ENCODE measurements around the gene PRICKLE4. TPM values are rescaled to one million over a fixed set of nuclear protein-coding genes. Genes with fewer than 3 reads are reported as not detected.

PRICKLE4 gene
- total and polyA plus RNA-seq, 2 of the 13 experiments (the other 11 are each of a cell fraction or from before 2014, with no cell fraction given) = 0.92 to 1.2 TPM

- TF ChIP-seq ZNF407 (CRISPR knock-in tag; IDR thresholded peaks at IDR 0.05; ENCODE audit: not compliant biosample characterization) (peak; percentile 70), HMGA1 (CRISPR knock-in tag; conservative IDR thresholded peaks at IDR 0.05) (no peak), CEBPB (IDR thresholded peaks at IDR 0.05; ENCODE audit: borderline replicate concordance, low read depth, low read length) (no peak), ZNF879 (CRISPR knock-in tag; IDR thresholded peaks at IDR 0.05) (no peak), MATR3 (CRISPR knock-in tag; IDR thresholded peaks at IDR 0.05) (no peak), TAF15 (IDR thresholded peaks at IDR 0.05; ENCODE audit: low read depth, low read length, poor library complexity, severe bottlenecking) (no peak), ZNF766 (CRISPR knock-in tag; IDR thresholded peaks at IDR 0.05; ENCODE audit: borderline replicate concordance) (no peak), RARA (CRISPR knock-in tag; IDR thresholded peaks at IDR 0.05) (no peak), ESRRA (CRISPR knock-in tag; IDR thresholded peaks at IDR 0.05; ENCODE audit: low read depth) (no peak), FOSL2 (CRISPR knock-in tag; IDR thresholded peaks at IDR 0.05) (no peak), ZFP41 (CRISPR knock-in tag; IDR thresholded peaks at IDR 0.05; ENCODE audit: borderline replicate concordance) (no peak), NFKBIZ (CRISPR knock-in tag; IDR thresholded peaks at IDR 0.05) (no peak), ZNF550 (CRISPR knock-in tag; IDR thresholded peaks at IDR 0.05; ENCODE audit: borderline replicate concordance) (no peak), ZSCAN12 (CRISPR knock-in tag; IDR thresholded peaks at IDR 0.05) (no peak), ZFP37 (CRISPR knock-in tag; IDR thresholded peaks at IDR 0.05; ENCODE audit: borderline replicate concordance) (no peak), ATF5 (CRISPR knock-in tag; IDR thresholded peaks at IDR 0.05; ENCODE audit: low read depth) (no peak), ZNF749 (CRISPR knock-in tag; IDR thresholded peaks at IDR 0.05; ENCODE audit: borderline replicate concordance) (no peak), ZFAT (CRISPR knock-in tag; conservative IDR thresholded peaks at IDR 0.05) (no peak), ATF7 (IDR thresholded peaks at IDR 0.05) (no peak), ATF7 (CRISPR knock-in tag; IDR thresholded peaks at IDR 0.05) (no peak)
These were observed 46.6 kb upstream of the PRICKLE4 start (continued) for GRCh38 chr6:41733707-41734665.

All from HepG2 (cell line).